HCT116 (cell line): ENCODE results near the gene SIDT1. TPM values are rescaled to one million over a fixed set of nuclear protein-coding genes. Genes with fewer than 3 reads are reported as not detected.

ENCODE experiments used
- ATAC-seq: fragments of 200-7000 bp; cut with Tn5 transposase; 2 replicates; pipeline ENCODE4 v1.9.1; 2020; ENCODE audit warnings: mild to moderate bottlenecking, moderate library complexity
- BruUV-seq: library from RNA; stranded (reverse); fragments of 400-500 nt; replicated peaks from 2 replicates; lab custom pipeline; 2021; lab: Mats Ljungman, UMichigan
- CTCF ChIA-PET: fragments of 300-600 bp; sonication (Branson Sonifier 250); formaldehyde crosslinking; loops from one replicate; lab custom pipeline; 2021; ENCODE audit warnings: antibody characterized with exemption; lab: Charles Lee
- POLR2A ChIA-PET: fragments of 300-600, 350-600 bp; sonication (Branson Sonifier 250); formaldehyde crosslinking; loops from one replicate; lab custom pipeline; 2021; ENCODE audit warnings: antibody characterized with exemption; lab: Charles Lee
- RAD21 ChIA-PET, 2 experiments: fragments of 300-600 bp; sonication (Branson Sonifier 250); formaldehyde crosslinking; loops; one replicate each; lab custom pipeline; 2023; ENCODE audit warnings: low total read pairs in 2 of 2; ENCODE audit not compliant: uncharacterized antibody in 2 of 2, unreplicated experiment in 2 of 2, low non-redundant PET in 1 of 2; lab: Charles Lee
- DNase-seq: peaks from one replicate; pipeline ENCODE4 v3.0.0-alpha.2; 2010; ENCODE audit warnings: low read depth, low spot score
- H2AFZ ChIP-seq: fragments of 200-600 bp; shearing (Covaris generic), sonication (generic); 2 replicates; pipeline ENCODE4 v1.6.1; 2017; ENCODE audit warnings: low read depth, mixed run types, mixed read lengths, antibody characterized with exemption, low read length; ENCODE audit not compliant: poor library complexity, severe bottlenecking
- H3K27ac ChIP-seq: 2 replicates; pipeline ENCODE4 v1.5.1; 2012; ENCODE audit warnings: low read depth, low read length
- H3K27me3 ChIP-seq: fragments of 200-600 bp; sonication (generic); 2 replicates; pipeline ENCODE4 v1.6.1; 2016; ENCODE audit warnings: mixed run types, low read length, mixed read lengths; ENCODE audit not compliant: insufficient read depth
- H3K36me3 ChIP-seq, 2 experiments: fragments of 200-500 bp in 1 of 2; fragments of 200-600 bp in 1 of 2; sonication (Bioruptor generic) in 1 of 2; sonication (generic) in 1 of 2; 2 replicates each; pipeline versions ENCODE4 v1.5.1 to v1.6.1; 2014 to 2016; ENCODE audit warnings: low read length in 2 of 2, inconsistent platforms in 1 of 2, mixed read lengths in 1 of 2, mixed run types in 1 of 2; ENCODE audit not compliant: insufficient read depth in 2 of 2, control insufficient read depth in 1 of 2
- H3K4me1 ChIP-seq, 2 experiments: fragments of 200-600 bp in 1 of 2; sonication (generic) in 1 of 2; 2 replicates each; pipeline versions ENCODE4 v1.5.1 to v1.6.1; 2012 to 2017; ENCODE audit warnings: low read length in 2 of 2, inconsistent platforms in 1 of 2, mild to moderate bottlenecking in 1 of 2, mixed read lengths in 1 of 2, mixed run types in 1 of 2, moderate library complexity in 1 of 2; ENCODE audit not compliant: insufficient read depth in 2 of 2, control insufficient read depth in 1 of 2
- H3K4me2 ChIP-seq: fragments of 200-600 bp; sonication (generic); 2 replicates; pipeline ENCODE4 v1.6.1; 2017; ENCODE audit warnings: mixed run types, low read length, mixed read lengths
- H3K4me3 ChIP-seq, 2 experiments: fragments of 200-600 bp in 1 of 2; sonication (generic) in 1 of 2; replicated peaks in 1 of 2; 2 replicates each; pipeline ENCODE4 v1.5.1; 2011 to 2016; ENCODE audit warnings: low read length in 2 of 2, control low read depth in 1 of 2, low read depth in 1 of 2, mild to moderate bottlenecking in 1 of 2, mixed read lengths in 1 of 2, mixed run types in 1 of 2
- H3K79me2 ChIP-seq: fragments of 200-600 bp; sonication (generic); 2 replicates; pipeline ENCODE4 v1.6.1; 2017; ENCODE audit warnings: mild to moderate bottlenecking, mixed run types, low read length, moderate library complexity, mixed read lengths; ENCODE audit not compliant: insufficient read depth
- H3K9ac ChIP-seq: fragments of 200-600 bp; sonication (generic); 2 replicates; pipeline ENCODE4 v1.6.1; 2016; ENCODE audit warnings: low read length, mixed read lengths
- H3K9me2 ChIP-seq: fragments of 200-600 bp; sonication (generic), shearing (Covaris generic); 2 replicates; pipeline ENCODE4 v1.6.1; 2017; ENCODE audit warnings: mixed run types, mild to moderate bottlenecking, moderate library complexity; ENCODE audit not compliant: insufficient read depth
- H3K9me3 ChIP-seq, 2 experiments: fragments of 200-500 bp in 1 of 2; fragments of 200-600 bp in 1 of 2; sonication (Bioruptor generic) in 1 of 2; sonication (generic) in 1 of 2; 2 replicates each; pipeline ENCODE4 v1.6.1; 2014 to 2017; ENCODE audit warnings: low read length in 2 of 2, mixed read lengths in 2 of 2, inconsistent platforms in 1 of 2, low read depth in 1 of 2, mild to moderate bottlenecking in 1 of 2, mixed run types in 1 of 2, moderate library complexity in 1 of 2; ENCODE audit not compliant: control insufficient read depth in 1 of 2, insufficient read depth in 1 of 2
- H4K20me1 ChIP-seq: fragments of 200-600 bp; sonication (generic), shearing (Covaris generic); 2 replicates; pipeline ENCODE4 v1.6.1; 2017; ENCODE audit warnings: mixed run types, mild to moderate bottlenecking, moderate library complexity; ENCODE audit not compliant: insufficient read depth
- CBX3 ChIP-seq: IDR thresholded peaks from 2 replicates; pipeline ENCODE4 v1.6.1; 2012; ENCODE audit warnings: low read depth
- FOSL1 ChIP-seq: IDR thresholded peaks from 2 replicates; pipeline ENCODE4 v1.6.1; 2012; ENCODE audit warnings: low read depth
- MAX ChIP-seq: IDR thresholded peaks from 2 replicates; pipeline ENCODE4 v1.6.1; 2012
- POLR2A ChIP-seq: IDR thresholded peaks from 2 replicates; pipeline ENCODE4 v1.7.0; 2011; ENCODE audit warnings: borderline replicate concordance; ENCODE audit not compliant: insufficient read depth, insufficient read length; ENCODE audit errors: extremely low read depth
- RAD21 ChIP-seq: IDR thresholded peaks from 2 replicates; pipeline ENCODE4 v1.6.1; 2012; ENCODE audit warnings: low read depth, mild to moderate bottlenecking
- SRF ChIP-seq: IDR thresholded peaks from 2 replicates; pipeline ENCODE4 v1.6.1; 2012; ENCODE audit warnings: low read depth
- intact Hi-C: fragments of 100-400 bp; cut with micrococcal nuclease; formaldehyde crosslinking; loops from 2 replicates; pipeline ENCODE4 v1.10.0; 2022
- total RNA-seq: library from RNA; stranded (reverse); gene quantifications from one replicate; pipeline ENCODE4 v1.2.1, GENCODE V29; 2021; ENCODE audit not compliant: unreplicated experiment
- TF ChIP-seq, protein P1 (sequence below), 3 experiments: fragments of 200-600 bp in 1 of 3; sonication (generic) in 1 of 3; IDR thresholded peaks in 2 of 3; conservative IDR thresholded peaks in 1 of 3; 2 replicates each; pipeline ENCODE4 v1.5.1; 2012 to 2017; ENCODE audit warnings: low read depth in 2 of 3, low read length in 2 of 3, antibody characterized with exemption in 1 of 3, borderline replicate concordance in 1 of 3, control low read depth in 1 of 3, mild to moderate bottlenecking in 1 of 3, mixed read lengths in 1 of 3, mixed run types in 1 of 3, moderate library complexity in 1 of 3; ENCODE audit not compliant: insufficient read depth in 1 of 3
- TF ChIP-seq, protein P2 (sequence below): IDR thresholded peaks from 2 replicates; pipeline ENCODE4 v1.6.1; 2012; ENCODE audit warnings: low read depth

SIDT1 gene
- total RNA-seq, 1 experiment from 2014 or later = not detected

DNA sequence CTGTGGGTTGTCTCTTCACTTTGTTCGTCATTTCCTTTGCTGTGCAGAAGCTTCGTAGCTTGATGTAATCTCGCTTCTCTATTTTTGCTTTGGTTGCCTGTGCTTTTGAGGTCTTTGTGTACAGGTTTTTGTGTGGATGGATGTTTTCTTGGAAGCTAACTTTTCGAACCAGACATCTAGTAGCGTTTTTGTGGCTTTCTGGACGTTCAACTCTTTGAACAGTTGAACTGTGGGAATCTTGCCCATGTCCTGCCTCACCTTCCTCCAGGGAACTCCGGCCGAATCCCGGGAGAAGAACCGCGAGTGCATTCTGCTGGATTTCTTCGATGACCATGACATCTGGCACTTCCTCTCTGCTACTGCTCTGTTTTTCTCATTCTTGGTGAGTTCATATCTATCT is 93.5 kb downstream of the SIDT1 start:
- no peak overlapping the region for H3K9ac ChIP-seq
- H3K27ac ChIP-seq = no peak overlapping the region
- ChIA-PET POLR2A (interaction anchor here (1.2 kb wide), 1 partner anchor 110 kb away, joined by 7 read pairs; no protein-coding TSS in a partner anchor), CTCF (interaction anchor here (2.4 kb wide), 1 partner anchor 590 kb away, joined by 13 read pairs; no protein-coding TSS in a partner anchor)
- H3K9me3 ChIP-seq = no peaks in the 10 kb centered on the region
- H3K79me2 ChIP-seq = no peaks in the 10 kb centered on the region
- no TSS peak for BruUV-seq
- H3K4me3 ChIP-seq = no peak overlapping the region
- H3K27me3 ChIP-seq = no peaks in the 10 kb centered on the region
- H3K4me1 ChIP-seq = peaks cover 0 to 9% of the 10 kb centered on the region in 2 experiments; a peak in 1 of 4 replicates
- H4K20me1 ChIP-seq = no peaks in the 10 kb centered on the region
- H2AFZ ChIP-seq = no peak overlapping the region
- intact Hi-C loops = loop anchor here (1.0 to 10.0 kb wide), 5 partner anchors 132 to 981 kb away; partner anchors contain the start of gene CCDC80
- H3K36me3 ChIP-seq = no peaks in the 10 kb centered on the region
- DNase-seq (no peak), ATAC-seq (no peak)
- H3K4me2 ChIP-seq = no peak overlapping the region
- no peaks in the 10 kb centered on the region for H3K9me2 ChIP-seq
- no peak for TF ChIP-seq SRF
- TF ChIP-seq POLR2A = no peak
- TF ChIP-seq, all 23 proteins: peak for 0
- RAD21 ChIA-PET = no interaction called here

DNA sequence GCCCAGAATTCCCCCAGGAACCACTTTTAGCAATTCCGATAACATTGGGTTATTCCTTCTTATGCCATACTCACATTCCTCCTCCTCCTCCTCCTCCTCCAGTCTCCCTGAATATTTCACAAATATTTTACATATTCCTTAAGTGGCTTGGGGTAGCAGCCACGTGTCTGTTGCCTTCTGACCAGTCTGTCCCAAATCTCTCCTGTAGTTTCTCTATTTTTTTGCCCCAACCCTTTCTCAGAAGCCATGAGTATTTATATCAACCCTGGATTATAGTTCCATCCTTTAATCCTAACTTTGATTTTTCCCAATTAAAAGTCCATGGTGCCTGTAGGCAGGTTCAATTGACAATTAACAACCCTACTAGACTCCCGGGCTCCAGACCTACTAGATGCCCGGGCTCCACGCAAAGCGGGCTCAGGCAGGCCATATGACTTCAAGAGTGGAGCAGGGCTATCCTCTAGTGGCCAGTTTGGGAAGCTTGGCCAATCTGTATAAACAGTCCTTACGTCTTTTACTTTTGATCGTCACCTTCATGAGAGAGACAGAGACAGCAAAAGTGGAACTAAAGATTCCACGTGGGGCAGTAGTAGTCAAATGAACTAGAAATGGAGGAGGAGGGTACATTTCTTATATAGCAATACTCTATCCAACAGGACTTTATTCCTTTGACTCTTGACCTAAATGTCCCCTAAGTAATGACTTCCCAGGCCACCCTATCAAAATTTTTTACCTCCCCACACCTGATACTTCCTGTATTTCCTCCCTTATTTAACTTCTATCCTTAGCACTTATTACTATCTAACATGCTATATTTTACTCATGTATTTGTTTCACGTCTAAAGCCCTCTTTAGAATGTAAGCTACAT is 94.4 kb downstream of the SIDT1 start:
- ChIA-PET RAD21 (no interaction called here), CTCF (interaction anchor here (0.7 to 2.4 kb wide), 5 partner anchors 49 to 1515 kb away, joined by 3 to 13 read pairs (median 3); partner anchors contain the start of gene SPICE1), POLR2A (no interaction called here)
- peak overlapping the region; percentile 58 for H3K4me2 ChIP-seq
- H2AFZ ChIP-seq = peak overlapping the region; percentile 58
- H3K4me3 ChIP-seq = peak overlapping the region; percentile 6 to 21; a peak in 1 of 4 replicates
- no peaks in the 10 kb centered on the region for H4K20me1 ChIP-seq
- H3K9me2 ChIP-seq = no peaks in the 10 kb centered on the region
- no peaks in the 10 kb centered on the region for H3K9me3 ChIP-seq
- peak; percentile 99 for ATAC-seq
- peak; percentile 79 for DNase-seq
- TF ChIP-seq CBX3 = peak; percentile 34; the same call in 1 of the 2 replicates
- TF ChIP-seq, protein P1, sequence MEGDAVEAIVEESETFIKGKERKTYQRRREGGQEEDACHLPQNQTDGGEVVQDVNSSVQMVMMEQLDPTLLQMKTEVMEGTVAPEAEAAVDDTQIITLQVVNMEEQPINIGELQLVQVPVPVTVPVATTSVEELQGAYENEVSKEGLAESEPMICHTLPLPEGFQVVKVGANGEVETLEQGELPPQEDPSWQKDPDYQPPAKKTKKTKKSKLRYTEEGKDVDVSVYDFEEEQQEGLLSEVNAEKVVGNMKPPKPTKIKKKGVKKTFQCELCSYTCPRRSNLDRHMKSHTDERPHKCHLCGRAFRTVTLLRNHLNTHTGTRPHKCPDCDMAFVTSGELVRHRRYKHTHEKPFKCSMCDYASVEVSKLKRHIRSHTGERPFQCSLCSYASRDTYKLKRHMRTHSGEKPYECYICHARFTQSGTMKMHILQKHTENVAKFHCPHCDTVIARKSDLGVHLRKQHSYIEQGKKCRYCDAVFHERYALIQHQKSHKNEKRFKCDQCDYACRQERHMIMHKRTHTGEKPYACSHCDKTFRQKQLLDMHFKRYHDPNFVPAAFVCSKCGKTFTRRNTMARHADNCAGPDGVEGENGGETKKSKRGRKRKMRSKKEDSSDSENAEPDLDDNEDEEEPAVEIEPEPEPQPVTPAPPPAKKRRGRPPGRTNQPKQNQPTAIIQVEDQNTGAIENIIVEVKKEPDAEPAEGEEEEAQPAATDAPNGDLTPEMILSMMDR (IDR thresholded peaks at IDR 0.05 in 2 of 3, conservative IDR thresholded peaks at IDR 0.05 in 1 of 3; ENCODE audit: borderline replicate concordance in 1 of 3, insufficient read depth in 1 of 3, low read depth in 2 of 3, low read length in 2 of 3) = peak; percentile 88 to 98 (median 95)
- peak; percentile 6; the same call in 1 of the 2 replicates for TF ChIP-seq FOSL1
- TF ChIP-seq MAX = peak; percentile 46; the same call in 1 of the 2 replicates
- peak; percentile 92 for TF ChIP-seq RAD21
- TF ChIP-seq, protein P2, sequence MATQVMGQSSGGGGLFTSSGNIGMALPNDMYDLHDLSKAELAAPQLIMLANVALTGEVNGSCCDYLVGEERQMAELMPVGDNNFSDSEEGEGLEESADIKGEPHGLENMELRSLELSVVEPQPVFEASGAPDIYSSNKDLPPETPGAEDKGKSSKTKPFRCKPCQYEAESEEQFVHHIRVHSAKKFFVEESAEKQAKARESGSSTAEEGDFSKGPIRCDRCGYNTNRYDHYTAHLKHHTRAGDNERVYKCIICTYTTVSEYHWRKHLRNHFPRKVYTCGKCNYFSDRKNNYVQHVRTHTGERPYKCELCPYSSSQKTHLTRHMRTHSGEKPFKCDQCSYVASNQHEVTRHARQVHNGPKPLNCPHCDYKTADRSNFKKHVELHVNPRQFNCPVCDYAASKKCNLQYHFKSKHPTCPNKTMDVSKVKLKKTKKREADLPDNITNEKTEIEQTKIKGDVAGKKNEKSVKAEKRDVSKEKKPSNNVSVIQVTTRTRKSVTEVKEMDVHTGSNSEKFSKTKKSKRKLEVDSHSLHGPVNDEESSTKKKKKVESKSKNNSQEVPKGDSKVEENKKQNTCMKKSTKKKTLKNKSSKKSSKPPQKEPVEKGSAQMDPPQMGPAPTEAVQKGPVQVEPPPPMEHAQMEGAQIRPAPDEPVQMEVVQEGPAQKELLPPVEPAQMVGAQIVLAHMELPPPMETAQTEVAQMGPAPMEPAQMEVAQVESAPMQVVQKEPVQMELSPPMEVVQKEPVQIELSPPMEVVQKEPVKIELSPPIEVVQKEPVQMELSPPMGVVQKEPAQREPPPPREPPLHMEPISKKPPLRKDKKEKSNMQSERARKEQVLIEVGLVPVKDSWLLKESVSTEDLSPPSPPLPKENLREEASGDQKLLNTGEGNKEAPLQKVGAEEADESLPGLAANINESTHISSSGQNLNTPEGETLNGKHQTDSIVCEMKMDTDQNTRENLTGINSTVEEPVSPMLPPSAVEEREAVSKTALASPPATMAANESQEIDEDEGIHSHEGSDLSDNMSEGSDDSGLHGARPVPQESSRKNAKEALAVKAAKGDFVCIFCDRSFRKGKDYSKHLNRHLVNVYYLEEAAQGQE = no peak
- H3K27ac ChIP-seq = no peak overlapping the region
- H3K27me3 ChIP-seq = no peaks in the 10 kb centered on the region
- BruUV-seq = no TSS peak
- H3K79me2 ChIP-seq = no peaks in the 10 kb centered on the region
- H3K4me1 ChIP-seq = peaks cover 0 to 9% of the 10 kb centered on the region in 2 experiments; a peak in 1 of 4 replicates
- H3K36me3 ChIP-seq = no peaks in the 10 kb centered on the region
- H3K9ac ChIP-seq = no peak overlapping the region; the same call in 1 of the 2 replicates
- intact Hi-C loops = loop anchor here (1.0 to 10.0 kb wide), 5 partner anchors 132 to 982 kb away; partner anchors contain the start of gene CCDC80
